Measurements from ENCODE around the gene PP2D1. TPM values are rescaled to one million over a fixed set of nuclear protein-coding genes. Genes with fewer than 3 reads are reported as not detected.

The PP2D1 gene
- total and polyA plus RNA-seq, 2 of the 8 experiments (the other 6 are each of a cell fraction or from before 2014, with no cell fraction given), result not detected

GRCh38 chr3:20023623-20024405 lies 11.8 kb upstream of the PP2D1 start (continued):
- TF ChIP-seq KDM4A (IDR thresholded peaks at IDR 0.05; ENCODE audit: low read depth, low read length, severe bottlenecking), result no peak

All from H1 (cell line).